Subcutaneous adipose tissue (tissue), 4 donors: ENCODE results near the gene VAV1. TPM values are rescaled to one million over a fixed set of nuclear protein-coding genes. Genes with fewer than 3 reads are reported as not detected.

Experiments used
- CTCF ChIP-seq: fragments of 450-650 bp; IDR thresholded peaks from one replicate; pipeline ENCODE4 v1.5.1; 2016; ENCODE audit warnings: low read depth, mild to moderate bottlenecking, control low read depth, antibody characterized with exemption, moderate library complexity
- total RNA-seq, 4 donors: library from RNA; depleted of rRNA; stranded (reverse); fragments of >200 nt; gene quantifications; one replicate each; pipeline ENCODE4 v1.1.0, GENCODE V29; 2016

The VAV1 gene
- total RNA-seq, 4 donors from 2014 or later, result 6.4 to 16.8 (median 11.2) TPM

DNA sequence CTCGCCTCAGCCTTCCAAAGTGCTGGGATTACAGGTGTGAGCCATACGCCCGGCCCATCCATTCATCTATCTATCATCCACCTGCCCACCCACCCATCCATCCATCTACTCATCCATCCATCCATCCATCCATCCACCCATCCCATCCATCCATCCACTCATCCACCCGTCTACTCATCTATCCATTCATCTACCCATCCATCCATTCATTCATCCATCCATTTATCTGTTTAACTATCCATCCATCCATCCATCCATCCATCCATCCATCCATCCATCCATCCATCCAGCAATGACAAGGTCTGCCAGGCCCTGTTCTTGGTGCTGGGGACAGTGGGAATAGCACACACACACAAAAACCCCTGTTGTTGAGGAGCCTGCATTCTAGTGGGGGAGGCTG, 4.5 kb downstream of the VAV1 start:
- no peak for TF ChIP-seq CTCF

- TF ChIP-seq CTCF, result no peak
Measured at GRCh38 chr19:6777434-6777833, 4.9 kb downstream of the VAV1 start.

DNA sequence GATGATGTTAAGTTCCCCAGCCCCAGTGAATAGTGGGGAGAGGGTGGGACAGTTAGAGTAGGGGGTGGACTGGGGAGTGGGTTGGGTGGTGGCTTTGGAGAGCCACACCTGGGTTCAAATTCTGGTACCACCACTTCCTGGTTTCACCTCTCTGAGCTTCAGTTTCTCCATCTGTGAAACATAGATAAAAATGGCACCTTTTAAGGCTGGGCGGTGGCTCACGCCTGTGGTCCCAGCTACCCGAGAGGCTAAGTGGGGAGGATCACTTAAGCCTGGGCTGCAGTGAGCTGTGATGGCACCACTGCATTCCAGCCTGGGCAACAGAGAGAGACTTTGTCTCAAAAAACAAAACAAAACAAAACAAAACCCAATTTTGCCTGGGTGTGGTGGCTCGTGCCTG, 5.9 kb downstream of the VAV1 start:
- no peak for TF ChIP-seq CTCF

GRCh38 chr19:6779206-6779605, 6.7 kb downstream of the VAV1 start:
- no peak for TF ChIP-seq CTCF

DNA sequence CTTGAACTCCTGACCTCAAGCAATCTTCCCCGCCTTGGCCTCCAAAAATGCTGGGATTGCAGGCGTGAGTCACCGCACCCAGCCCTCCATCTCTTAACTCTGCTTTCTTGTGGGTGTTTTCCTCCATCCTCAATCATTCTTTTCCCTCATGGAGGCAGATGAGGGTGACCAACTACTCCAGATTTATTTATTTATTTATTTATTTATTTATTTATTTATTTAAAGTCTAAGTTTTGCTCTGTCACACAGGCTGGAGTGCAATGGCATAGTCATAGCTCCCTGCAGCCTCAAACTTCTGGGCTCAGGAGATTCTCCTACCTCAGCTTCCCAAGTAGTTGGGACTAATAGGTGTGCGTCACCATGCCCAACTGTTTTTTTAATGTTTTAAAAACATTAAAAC, 14.9 kb downstream of the VAV1 start:
- no peak for TF ChIP-seq CTCF

DNA sequence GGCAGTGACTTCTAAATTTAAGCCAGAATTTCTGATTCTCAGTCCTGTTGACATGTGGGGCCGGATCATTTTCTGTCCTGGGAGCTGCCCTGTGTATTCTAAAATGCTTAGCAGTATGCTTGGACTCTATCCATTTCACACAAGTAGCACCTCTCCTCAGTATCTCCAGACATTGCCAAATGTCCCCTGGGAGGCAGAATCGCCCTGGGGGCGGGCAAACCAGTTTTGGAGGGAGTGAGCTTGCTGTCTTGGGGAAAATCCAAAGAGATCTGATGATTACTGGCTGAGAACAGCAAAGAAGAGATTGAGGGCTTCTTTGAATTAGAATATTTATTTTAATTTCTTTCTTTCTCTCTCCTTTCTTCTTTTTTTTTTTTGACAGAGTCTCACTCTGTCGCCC, 16.4 kb downstream of the VAV1 start:
- no peak for TF ChIP-seq CTCF

- TF ChIP-seq CTCF, result no peak
Measured at GRCh38 chr19:6790194-6791128, 18.0 kb downstream of the VAV1 start.
